A549 (cell line): ENCODE measurements around the gene SERTAD2.

Experiments used
- ATOH8 ChIP-seq: fragments of 250-450 bp; sonication (Bioruptor Pico); IDR thresholded peaks from 2 replicates; pipeline ENCODE4 v1.5.0; 2020; ENCODE audit warnings: low read depth, mild to moderate bottlenecking, moderate library complexity
- CTCF ChIP-seq: fragments of >200 bp; sonication (Bioruptor Twin); formaldehyde crosslinking; IDR thresholded peaks from 3 replicates; pipeline ENCODE4 v1.5.1; 2016
- EP300 ChIP-seq, 2 experiments: fragments of >200 bp; sonication (Bioruptor Twin); formaldehyde crosslinking; IDR thresholded peaks; 2 replicates in 1 of 2; 3 replicates in 1 of 2; pipeline ENCODE4 v1.6.1; 2016 to 2017
- FOSB ChIP-seq: fragments of 250-450 bp; sonication (Bioruptor Pico); IDR thresholded peaks from 2 replicates; pipeline ENCODE4 v1.5.0; 2020; ENCODE audit warnings: mild to moderate bottlenecking, moderate library complexity
- HES2 ChIP-seq: fragments of >200 bp; sonication (Bioruptor Twin); formaldehyde crosslinking; IDR thresholded peaks from 2 replicates; pipeline ENCODE4 v1.6.1; 2016
- PHF8 ChIP-seq: fragments of 200-600 bp; sonication (generic); IDR thresholded peaks from 2 replicates; pipeline ENCODE4 v1.6.1; 2016; ENCODE audit warnings: low read depth, mild to moderate bottlenecking, antibody characterized with exemption, moderate library complexity, borderline replicate concordance
- POLR2A ChIP-seq: IDR thresholded peaks from 2 replicates; pipeline ENCODE4 v1.6.1; 2012; ENCODE audit warnings: mild to moderate bottlenecking, low read length
- REST ChIP-seq: fragments of 200-600 bp; sonication (generic); IDR thresholded peaks from 2 replicates; pipeline ENCODE4 v1.6.1; 2016; ENCODE audit warnings: antibody characterized with exemption, mild to moderate bottlenecking, moderate library complexity
- SMC3 ChIP-seq: fragments of >200 bp; sonication (Bioruptor Twin); formaldehyde crosslinking; IDR thresholded peaks from 3 replicates; pipeline ENCODE4 v1.6.1; 2018; ENCODE audit warnings: inconsistent platforms
- USF2 ChIP-seq: fragments of 450-650 bp; IDR thresholded peaks from 2 replicates; pipeline ENCODE4 v1.6.1; 2014; ENCODE audit warnings: antibody characterized with exemption

GRCh38 chr2:64696636-64697035 lies 42.9 kb upstream of the SERTAD2 start:
- TF ChIP-seq REST (no peak), EP300 (IDR thresholded peaks at IDR 0.05) (no peak), FOSB (CRISPR knock-in tag) (no peak), CTCF (no peak), SMC3 (no peak), ATOH8 (no peak), PHF8 (no peak), POLR2A (no peak), HES2 (no peak), USF2 (no peak)
